Skeletal muscle tissue (tissue), 4 donors: ENCODE measurements around the gene MACROH2A1. TPM values are rescaled to one million over a fixed set of nuclear protein-coding genes. Genes with fewer than 3 reads are reported as not detected.
"Not testable (repeated sequence)": the region's sequence is repeated elsewhere in the genome, so short reads cannot be mapped to it uniquely, and the experiment has no call there.

Experiments used
- H3K27ac ChIP-seq: one replicate; pipeline ENCODE4 v1.7.0; 2013; ENCODE audit warnings: mild to moderate bottlenecking, low read depth, low read length, inconsistent platforms
- H3K27me3 ChIP-seq, 3 donors: one replicate each; pipeline ENCODE4 v1.7.0; 2013; ENCODE audit warnings: low read length in 3 of 3; ENCODE audit not compliant: control insufficient read depth in 3 of 3, insufficient read depth in 3 of 3
- H3K36me3 ChIP-seq, 3 donors: one replicate each; pipeline ENCODE4 v1.7.0; 2013; ENCODE audit warnings: low read length in 3 of 3; ENCODE audit not compliant: control insufficient read depth in 3 of 3, insufficient read depth in 3 of 3
- H3K4me1 ChIP-seq, 3 donors: one replicate each; pipeline ENCODE4 v1.7.0; 2013; ENCODE audit warnings: low read length in 3 of 3, mild to moderate bottlenecking in 3 of 3; ENCODE audit not compliant: control insufficient read depth in 3 of 3, insufficient read depth in 3 of 3
- H3K4me3 ChIP-seq, 3 donors: one replicate each; pipeline ENCODE4 v1.7.0; 2013; ENCODE audit warnings: low read length in 3 of 3
- H3K9ac ChIP-seq, 3 donors: one replicate each; pipeline ENCODE4 v1.7.0; 2013; ENCODE audit warnings: low read length in 3 of 3, mild to moderate bottlenecking in 3 of 3, moderate library complexity in 2 of 3, low read depth in 1 of 3
- H3K9me3 ChIP-seq, 3 donors: one replicate each; pipeline ENCODE4 v1.7.0; 2013; ENCODE audit warnings: low read length in 3 of 3; ENCODE audit not compliant: control insufficient read depth in 3 of 3
- total RNA-seq: library from RNA; depleted of rRNA; stranded (reverse); fragments of >200 nt; gene quantifications from one replicate; pipeline ENCODE4 v1.2.3, GENCODE V29; 2014
- donor health status: Osteomylitis.

Gene MACROH2A1
- total RNA-seq, 1 donor from 2014 or later: 86.1 TPM

DNA sequence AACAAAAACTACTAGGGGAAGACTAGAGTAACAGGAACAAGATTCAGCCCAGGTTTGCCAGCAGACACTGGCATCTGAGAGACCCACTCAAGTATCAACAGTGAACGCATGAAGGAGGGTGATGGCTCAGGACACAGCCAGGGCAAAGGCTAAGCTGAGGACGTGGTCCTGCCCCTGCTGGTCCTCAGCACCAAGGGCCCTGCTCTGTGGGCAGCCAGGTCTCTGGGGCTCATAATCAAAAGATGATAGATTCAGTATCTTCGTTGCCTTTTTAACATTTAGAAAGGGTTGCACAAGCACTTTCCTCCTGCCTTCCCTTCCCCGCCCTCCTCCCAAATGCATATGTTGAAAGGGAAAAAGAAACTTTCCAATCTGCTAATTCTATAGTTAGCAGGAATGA, 31.5 kb downstream of the MACROH2A1 start:
- Histone ChIP-seq H3K27me3 (no peaks in the 10 kb centered on the region), H3K9me3 (no peaks in the 10 kb centered on the region), H3K4me1 (peaks cover 29 to 50% (median 39%) of the 10 kb centered on the region in 3 donors), H3K27ac (no peak overlapping the region), H3K9ac (no peak overlapping the region), H3K4me3 (no peak overlapping the region), H3K36me3 (peaks cover 17 to 27% (median 27%) of the 10 kb centered on the region in 3 donors)

DNA sequence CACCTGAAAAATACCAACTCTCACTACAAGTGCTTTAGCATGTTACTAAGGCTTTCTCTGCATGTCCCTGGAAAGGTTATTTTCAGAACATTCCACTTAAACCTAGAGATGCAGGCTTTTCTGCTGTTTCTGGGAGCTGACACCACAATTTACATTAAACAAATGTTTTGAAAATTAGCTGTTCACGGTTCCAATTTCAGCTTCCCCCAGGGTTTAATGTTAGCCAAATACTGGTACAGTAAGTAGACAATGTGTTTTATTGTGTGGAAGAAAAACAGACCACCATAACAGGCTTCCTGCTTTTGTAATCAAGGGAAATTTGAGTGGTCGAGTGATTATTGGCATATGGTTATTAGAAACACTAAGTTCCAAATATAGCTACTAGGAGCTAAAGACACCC, 32.0 kb downstream of the MACROH2A1 start:
- Histone ChIP-seq H3K9ac (no peak overlapping the region), H3K9me3 (no peaks in the 10 kb centered on the region), H3K4me3 (no peak overlapping the region), H3K27me3 (no peaks in the 10 kb centered on the region), H3K27ac (no peak overlapping the region), H3K4me1 (peaks cover 29 to 45% (median 39%) of the 10 kb centered on the region in 3 donors), H3K36me3 (peaks cover 17 to 27% (median 27%) of the 10 kb centered on the region in 3 donors)

DNA sequence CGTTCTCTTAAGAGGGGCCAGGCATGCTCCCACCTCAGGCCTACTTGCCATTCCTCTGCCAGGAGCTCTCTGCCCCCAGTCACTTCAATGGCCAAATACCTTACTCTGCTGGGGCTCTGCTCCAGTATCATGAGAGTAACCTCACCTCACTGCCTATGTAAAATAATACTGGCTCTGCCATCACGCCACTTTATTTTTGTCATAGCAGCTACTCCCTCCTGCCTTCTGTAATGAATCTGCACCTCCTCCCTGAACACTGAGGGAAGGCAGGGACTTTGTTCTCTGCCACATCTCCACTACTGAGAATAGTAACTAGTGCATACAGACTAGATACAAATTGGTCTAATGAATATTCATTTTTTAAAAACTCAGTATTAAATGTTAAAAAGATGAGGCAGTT, 33.8 kb downstream of the MACROH2A1 start:
- H3K9me3 ChIP-seq: no peaks in the 10 kb centered on the region
- H3K36me3 ChIP-seq: peaks cover 19 to 28% (median 27%) of the 10 kb centered on the region in 3 donors
- no peak overlapping the region for H3K4me3 ChIP-seq
- peak overlapping the region in 1 of 3 donors; percentile 58 for H3K9ac ChIP-seq
- H3K27me3 ChIP-seq: no peaks in the 10 kb centered on the region
- peaks cover 29 to 42% (median 39%) of the 10 kb centered on the region in 3 donors for H3K4me1 ChIP-seq
- peak overlapping the region; percentile 61 for H3K27ac ChIP-seq

DNA sequence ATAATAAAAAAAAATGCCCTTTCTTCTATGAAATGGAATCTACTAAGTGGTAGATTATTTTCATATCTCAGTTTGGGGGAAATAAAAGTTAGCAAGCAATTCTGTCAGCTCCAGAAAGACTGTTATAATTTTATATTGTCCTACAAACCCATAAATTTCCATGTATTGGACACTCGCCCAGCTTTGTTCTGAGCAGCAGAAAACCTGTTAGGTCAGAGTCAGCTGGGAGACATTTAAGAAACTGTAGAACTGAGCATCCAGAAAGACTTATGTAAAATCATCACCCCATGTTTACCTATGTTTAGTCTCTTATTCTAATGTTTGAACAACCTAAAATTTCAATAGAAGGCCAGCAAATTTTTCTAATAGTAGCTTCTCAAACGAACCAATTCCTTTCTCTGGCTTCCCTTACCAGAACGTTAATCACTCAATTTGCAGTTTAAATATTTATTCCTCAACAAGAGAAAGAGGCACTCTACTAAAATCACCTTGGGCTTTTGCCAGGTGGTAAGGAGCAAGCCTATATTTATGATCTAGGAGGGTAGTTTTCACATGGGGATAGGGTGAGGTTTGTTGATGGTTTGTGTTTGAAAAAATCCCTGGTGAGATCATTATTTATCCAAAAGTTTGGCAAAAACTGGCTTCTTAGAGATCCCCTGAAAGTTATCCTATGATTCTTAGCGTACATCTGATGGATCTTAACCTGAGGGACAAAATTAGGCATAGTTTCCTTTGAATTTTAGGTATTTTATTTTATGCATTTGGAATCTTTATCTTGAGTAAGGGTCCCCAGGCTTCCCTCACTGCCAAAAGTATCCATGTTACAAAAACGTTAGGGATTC, 34.4 kb downstream of the MACROH2A1 start:
- Histone ChIP-seq H3K4me1 (peaks cover 29 to 42% (median 39%) of the 10 kb centered on the region in 3 donors), H3K9ac (no peak overlapping the region), H3K9me3 (no peaks in the 10 kb centered on the region), H3K36me3 (peaks cover 18 to 28% (median 28%) of the 10 kb centered on the region in 3 donors), H3K27me3 (no peaks in the 10 kb centered on the region), H3K27ac (peak overlapping the region; percentile 61), H3K4me3 (no peak overlapping the region)

DNA sequence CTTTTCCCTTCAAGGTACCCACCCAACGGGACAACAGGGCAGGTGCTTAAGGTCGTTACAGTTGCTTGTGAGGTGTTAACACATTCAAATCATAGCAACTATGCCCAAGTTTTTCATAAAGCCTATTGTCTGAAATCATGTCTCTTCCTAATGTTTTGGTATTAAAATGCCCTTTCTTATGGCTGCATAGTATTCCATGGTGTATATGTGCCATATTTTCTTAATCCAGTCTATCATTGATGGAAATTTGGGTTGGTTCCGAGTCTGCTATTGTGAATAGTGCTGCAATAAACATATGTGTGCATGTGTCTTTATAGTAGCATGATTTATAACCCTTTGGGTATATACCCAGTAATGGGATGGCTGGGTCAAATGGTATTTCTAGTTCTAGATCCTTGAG, 35.7 kb downstream of the MACROH2A1 start:
- H3K36me3 ChIP-seq: peaks cover 10 to 16% (median 15%) of the 10 kb centered on the region in 3 donors
- not testable (repeated sequence) for H3K27me3 ChIP-seq, H3K9me3 ChIP-seq, H3K27ac ChIP-seq, H3K9ac ChIP-seq, H3K4me3 ChIP-seq
- H3K4me1 ChIP-seq: peaks cover 27 to 35% (median 34%) of the 10 kb centered on the region in 3 donors

DNA sequence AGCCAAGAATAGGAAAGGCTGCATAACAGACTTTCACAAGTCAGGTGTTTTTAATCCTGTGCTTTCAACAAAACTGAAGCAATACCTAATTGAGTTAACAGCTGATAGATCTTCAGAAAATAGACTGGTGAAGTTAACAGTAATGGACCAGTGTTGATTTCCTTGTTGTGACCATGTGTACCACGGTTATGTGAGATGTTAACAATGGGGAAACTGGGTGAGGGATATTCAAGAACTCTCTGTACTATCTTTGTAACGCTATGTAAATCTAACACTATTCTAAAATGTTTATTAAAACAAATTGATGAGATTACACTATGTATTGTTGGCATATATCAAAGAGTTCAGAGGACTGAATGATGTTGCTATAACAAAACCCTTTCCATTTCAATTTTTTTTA, 36.9 kb downstream of the MACROH2A1 start:
- Histone ChIP-seq H3K4me3 (no peak overlapping the region), H3K27ac (no peak overlapping the region), H3K36me3 (peaks cover 7 to 12% (median 9%) of the 10 kb centered on the region in 3 donors), H3K4me1 (peaks cover 24 to 26% (median 26%) of the 10 kb centered on the region in 3 donors), H3K9me3 (no peaks in the 10 kb centered on the region), H3K9ac (no peak overlapping the region), H3K27me3 (no peaks in the 10 kb centered on the region)

DNA sequence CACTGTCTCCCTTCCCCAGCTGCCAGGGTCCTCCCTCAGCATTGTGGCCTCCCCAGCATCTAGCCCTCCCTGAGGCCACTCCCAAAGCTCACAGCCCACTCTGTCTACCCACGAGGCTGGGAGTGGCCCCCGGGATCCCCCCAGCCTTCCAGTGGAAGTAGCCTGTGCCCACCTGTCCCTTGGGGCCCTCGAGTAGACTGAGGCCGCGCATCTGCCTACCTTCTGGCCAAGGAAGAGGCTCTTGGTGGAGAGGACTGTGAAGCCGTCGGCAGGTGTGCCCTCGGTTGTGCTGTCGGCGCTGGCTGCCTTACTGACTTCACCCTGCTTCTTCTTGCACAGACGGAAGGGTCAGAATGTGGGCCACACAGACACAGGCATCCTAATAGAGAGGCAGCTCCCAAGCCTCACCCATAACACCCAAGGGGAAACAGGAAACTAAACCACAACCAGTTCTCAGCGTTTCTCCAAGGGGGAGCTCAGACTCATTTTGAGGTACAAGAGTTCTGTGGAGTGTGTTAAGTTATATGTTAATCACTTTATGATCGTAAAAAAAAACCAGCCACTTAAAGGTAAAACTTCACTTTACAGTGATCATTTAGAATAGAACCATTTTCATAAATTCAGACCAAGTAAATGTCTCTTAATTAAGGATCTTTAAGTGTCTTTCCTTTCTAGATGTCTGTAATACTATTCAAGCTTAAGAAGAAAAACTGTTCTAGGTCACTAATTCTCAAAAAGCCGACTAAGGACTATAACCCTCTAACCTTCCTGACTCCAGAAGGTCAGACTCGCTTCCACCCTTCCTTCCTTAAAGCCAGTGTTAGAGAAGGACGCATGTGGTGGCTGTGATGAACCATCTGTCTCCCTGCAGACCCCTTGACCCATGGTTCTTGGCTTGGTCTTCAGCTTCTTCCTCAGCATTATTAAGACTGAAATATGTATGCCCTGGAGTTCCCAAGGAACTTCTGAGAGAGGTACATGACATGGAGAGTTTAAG, 38.5 kb downstream of the MACROH2A1 start:
- no peak overlapping the region for H3K4me3 ChIP-seq
- H3K36me3 ChIP-seq: peaks cover 7 to 12% (median 7%) of the 10 kb centered on the region in 3 donors

DNA sequence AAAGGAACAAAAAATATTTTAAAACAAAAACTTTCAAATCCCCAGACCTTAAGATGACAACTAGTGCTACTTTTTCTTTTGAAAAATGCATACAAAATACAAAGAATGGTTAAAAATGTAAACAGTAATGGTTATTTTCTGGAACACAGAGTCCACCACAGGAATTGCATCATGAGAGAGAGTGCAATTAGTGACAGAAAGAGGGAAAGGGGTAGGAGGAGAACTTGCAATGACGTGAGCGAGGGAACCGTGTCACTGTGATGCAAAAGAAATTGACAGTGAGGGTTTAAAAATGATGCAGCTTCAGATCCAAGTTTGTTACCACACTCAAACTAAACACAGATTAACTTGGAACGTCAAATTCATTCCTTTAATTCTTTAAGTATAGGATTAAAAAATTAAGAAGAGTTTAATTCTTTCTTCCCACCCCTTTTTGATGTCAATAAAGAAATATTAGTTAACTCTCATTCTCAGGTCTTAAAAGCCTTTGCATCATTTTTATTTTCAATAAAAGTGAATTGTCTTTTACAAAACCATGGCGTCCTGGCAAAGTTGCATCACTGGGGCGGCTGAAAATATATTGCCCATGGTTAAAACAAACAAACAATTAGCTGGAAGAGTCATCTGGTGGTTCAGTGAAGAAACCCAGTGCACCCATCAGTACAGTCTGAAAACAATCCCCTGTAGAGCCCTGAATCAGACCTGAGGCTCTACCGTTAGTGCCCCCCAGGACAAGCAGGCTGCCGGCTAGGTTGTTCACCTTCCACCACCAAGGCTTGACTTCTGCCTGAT, 39.5 kb downstream of the MACROH2A1 start:
- Histone ChIP-seq H3K4me1 (peaks cover 20 to 29% (median 22%) of the 10 kb centered on the region in 3 donors), H3K36me3 (peaks cover 7 to 16% (median 7%) of the 10 kb centered on the region in 3 donors), H3K4me3 (no peak overlapping the region), H3K9ac (no peak overlapping the region), H3K27ac (no peak overlapping the region), H3K9me3 (no peaks in the 10 kb centered on the region), H3K27me3 (no peaks in the 10 kb centered on the region)

More for the DNA sequence above, 38.5 kb downstream of the MACROH2A1 start:
- Histone ChIP-seq H3K27me3 (no peaks in the 10 kb centered on the region), H3K4me1 (peaks cover 26 to 28% (median 26%) of the 10 kb centered on the region in 3 donors), H3K9ac (no peak overlapping the region), H3K9me3 (no peaks in the 10 kb centered on the region), H3K27ac (no peak overlapping the region)

DNA sequence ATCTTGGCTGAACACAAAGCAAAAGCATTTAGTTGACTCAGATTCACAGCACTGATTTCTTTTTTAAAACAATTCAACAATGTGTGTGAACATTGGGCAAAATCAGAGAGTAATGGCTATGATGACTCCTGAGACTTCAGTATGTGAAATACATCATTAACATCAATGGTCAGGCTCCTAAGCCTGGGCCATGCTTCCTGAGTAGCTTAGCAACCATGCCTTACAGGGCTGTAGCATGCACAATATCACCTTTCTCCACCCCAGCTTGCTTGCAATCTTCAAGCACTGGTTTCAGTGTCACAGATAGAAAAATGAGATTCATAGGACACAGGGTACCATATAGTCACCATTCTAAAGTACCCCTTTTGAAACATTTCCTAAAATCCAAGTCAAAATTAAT, 41.3 kb downstream of the MACROH2A1 start:
- Histone ChIP-seq H3K9me3 (no peaks in the 10 kb centered on the region), H3K9ac (no peak overlapping the region), H3K4me3 (no peak overlapping the region), H3K27me3 (no peaks in the 10 kb centered on the region), H3K4me1 (peaks cover 25 to 43% (median 28%) of the 10 kb centered on the region in 3 donors), H3K36me3 (peaks cover 7 to 14% (median 7%) of the 10 kb centered on the region in 3 donors), H3K27ac (no peak overlapping the region)
